Mammary epithelial cell (primary cell): ENCODE results near the gene TLR6.

Source experiments
- CTCF ChIP-seq, 2 donors: IDR thresholded peaks in 1 of 2; conservative IDR thresholded peaks in 1 of 2; 2 replicates each; pipeline ENCODE4 v1.5.1; 2011 to 2012; ENCODE audit warnings: inconsistent platforms in 2 of 2, low read length in 2 of 2, mild to moderate bottlenecking in 2 of 2, control low read depth in 1 of 2, low read depth in 1 of 2; ENCODE audit not compliant: insufficient read depth in 1 of 2; ENCODE audit errors: extremely low read depth in 1 of 2
- EZH2 ChIP-seq: IDR thresholded peaks from 2 replicates; pipeline ENCODE4 v1.6.1; 2012; ENCODE audit warnings: low read length, inconsistent platforms, borderline replicate concordance

- TF ChIP-seq CTCF (conservative IDR thresholded peaks at IDR 0.05 in 1 of 2, IDR thresholded peaks at IDR 0.05 in 1 of 2; ENCODE audit: extremely low read depth in 1 of 2, insufficient read depth in 1 of 2, low read depth in 1 of 2, low read length in 2 of 2), result no peak
- TF ChIP-seq EZH2, result no peak
These were observed 908 bp upstream of the TLR6 start for GRCh38 chr4:38857354-38858096.
